GM12872 (cell line): Measurements from ENCODE around the gene AHCTF1.

Source experiments
- TF ChIP-seq, protein P1 (sequence below): IDR thresholded peaks from 3 replicates; pipeline ENCODE4 v1.5.1; 2011; ENCODE audit warnings: low read depth, mild to moderate bottlenecking, low read length, moderate library complexity; ENCODE audit not compliant: insufficient read depth

AHCTF1 gene

DNA sequence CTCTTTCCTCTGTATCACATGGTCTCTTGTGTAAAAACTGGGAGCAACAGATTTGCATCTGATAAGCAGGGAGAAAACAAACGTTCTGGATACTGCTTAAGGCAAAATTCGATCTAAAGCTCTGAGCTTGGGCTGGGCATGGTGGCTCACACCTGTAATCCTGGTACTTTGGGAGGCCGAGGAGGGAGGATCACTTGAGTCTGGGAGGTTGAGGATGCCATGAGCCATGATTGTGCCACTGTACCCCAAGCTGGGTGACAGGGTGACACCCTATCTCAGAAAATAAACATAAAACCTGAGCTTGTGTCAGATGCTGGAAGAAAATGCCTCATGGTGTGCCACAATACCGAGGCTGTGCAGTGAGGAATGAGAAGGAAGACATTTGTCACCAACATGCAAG is 133.6 kb downstream of the AHCTF1 start:
- TF ChIP-seq, protein P1, sequence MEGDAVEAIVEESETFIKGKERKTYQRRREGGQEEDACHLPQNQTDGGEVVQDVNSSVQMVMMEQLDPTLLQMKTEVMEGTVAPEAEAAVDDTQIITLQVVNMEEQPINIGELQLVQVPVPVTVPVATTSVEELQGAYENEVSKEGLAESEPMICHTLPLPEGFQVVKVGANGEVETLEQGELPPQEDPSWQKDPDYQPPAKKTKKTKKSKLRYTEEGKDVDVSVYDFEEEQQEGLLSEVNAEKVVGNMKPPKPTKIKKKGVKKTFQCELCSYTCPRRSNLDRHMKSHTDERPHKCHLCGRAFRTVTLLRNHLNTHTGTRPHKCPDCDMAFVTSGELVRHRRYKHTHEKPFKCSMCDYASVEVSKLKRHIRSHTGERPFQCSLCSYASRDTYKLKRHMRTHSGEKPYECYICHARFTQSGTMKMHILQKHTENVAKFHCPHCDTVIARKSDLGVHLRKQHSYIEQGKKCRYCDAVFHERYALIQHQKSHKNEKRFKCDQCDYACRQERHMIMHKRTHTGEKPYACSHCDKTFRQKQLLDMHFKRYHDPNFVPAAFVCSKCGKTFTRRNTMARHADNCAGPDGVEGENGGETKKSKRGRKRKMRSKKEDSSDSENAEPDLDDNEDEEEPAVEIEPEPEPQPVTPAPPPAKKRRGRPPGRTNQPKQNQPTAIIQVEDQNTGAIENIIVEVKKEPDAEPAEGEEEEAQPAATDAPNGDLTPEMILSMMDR: no peak

DNA sequence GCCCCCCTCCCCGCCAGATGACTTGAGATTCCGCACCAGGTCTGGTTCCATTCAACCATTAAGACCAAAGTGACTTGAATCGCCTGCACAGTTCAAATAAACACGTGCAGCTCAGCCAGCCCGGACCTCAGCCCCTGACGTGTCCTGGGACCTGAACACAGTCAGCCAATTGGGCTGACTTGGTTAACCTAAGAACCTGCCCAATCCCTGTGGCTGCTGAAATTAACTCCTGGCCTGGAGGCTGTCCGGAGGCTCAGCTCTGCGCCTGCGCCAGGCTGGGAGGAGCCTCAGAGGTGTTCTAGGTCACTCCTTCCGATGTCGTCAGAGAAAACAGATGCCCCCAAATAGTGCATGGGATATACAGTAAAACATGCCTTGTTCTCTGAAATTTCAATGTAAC is 134.2 kb downstream of the AHCTF1 start:
- TF ChIP-seq, protein P1: no peak

- TF ChIP-seq, protein P1: no peak
Measured at GRCh38 chr1:246797157-246797556, 134.6 kb downstream of the AHCTF1 start.

DNA sequence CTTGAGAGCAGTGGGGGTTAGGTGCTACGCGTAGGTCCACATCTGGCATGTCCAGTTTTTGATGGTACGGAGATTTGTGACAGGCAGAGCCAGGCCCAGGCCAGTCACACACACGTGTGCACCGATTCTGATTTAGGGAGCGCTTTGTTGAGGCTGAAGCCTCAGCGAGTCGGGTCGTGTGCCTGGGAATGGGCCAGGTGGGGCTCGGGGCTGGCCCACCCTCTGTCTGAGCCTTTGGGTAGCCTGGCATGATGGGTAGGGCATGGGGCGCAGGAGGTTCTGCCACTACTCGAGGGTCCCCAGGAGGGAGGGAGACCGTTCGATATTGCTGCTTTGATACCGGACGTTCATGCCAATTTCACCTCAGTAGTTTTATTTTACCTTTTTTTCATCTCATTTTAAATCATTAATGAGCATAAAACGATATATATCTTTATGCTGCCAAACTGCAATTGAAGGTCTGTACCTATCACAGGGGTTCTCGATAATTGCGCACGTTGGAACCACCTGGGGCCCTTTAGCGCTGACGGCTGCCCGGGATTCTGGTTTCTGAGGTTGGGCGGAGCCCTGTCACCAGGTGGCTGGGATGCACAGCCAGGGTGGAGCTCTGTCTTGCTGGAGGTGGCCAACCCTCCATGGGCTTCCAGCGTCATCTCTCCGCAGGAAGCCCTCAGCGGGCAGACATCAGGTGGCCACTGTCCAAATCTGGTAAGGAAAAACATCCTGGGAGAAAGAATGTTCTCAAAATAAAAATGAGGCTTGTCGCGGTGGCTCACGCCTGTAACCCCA is 135.6 kb downstream of the AHCTF1 start:
- TF ChIP-seq, protein P1: no peak

DNA sequence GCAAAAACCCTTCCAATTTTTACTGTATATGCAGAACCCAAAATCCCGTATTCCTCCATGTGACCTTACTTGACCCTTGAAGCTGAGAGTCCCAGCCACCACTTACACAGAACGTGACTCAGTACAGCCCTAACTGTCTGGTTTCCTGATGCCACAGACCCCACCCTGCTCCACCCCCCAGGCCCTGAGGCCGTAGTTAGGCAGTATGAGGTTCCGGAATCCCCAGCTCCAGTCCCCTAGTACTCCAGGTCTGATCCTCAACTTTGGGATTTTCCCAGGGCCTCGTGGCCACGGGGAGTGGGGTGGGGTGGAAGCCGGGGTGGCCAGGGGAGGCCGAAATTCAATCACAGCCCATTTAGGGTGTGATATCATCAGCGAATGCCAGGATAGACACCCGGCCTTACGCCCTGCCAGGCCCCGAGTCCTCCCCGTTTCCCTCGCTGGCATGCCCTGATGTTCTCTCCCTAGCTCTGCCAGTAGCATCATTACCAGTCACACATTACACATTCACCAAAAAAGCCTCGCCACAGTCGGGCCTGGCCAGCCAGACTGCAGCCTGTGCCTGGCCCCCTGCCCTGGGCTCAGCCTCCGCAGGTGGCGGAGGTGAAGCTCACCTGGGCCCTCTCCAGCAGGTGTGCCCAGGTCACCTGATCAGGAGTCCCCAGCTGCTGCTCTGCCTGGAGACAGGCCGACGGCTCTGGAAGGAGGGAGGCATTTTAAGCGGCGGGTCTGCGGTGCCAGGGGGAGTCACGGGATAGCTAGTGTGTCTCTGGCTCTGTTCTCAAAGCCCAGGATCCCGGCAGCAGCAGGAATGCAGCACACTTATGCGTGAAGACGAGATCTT is 136.7 kb downstream of the AHCTF1 start:
- TF ChIP-seq, protein P1: no peak

GRCh38 chr1:246794048-246794827 is 137.5 kb downstream of the AHCTF1 start:
- TF ChIP-seq, protein P1: no peak
